Esophagus mucosa (tissue), 1 donor: ENCODE measurements around the gene HPSE2. TPM values are rescaled to one million over a fixed set of nuclear protein-coding genes. Genes with fewer than 3 reads are reported as not detected.

Experiments
- ATAC-seq: fragments of 200-7000 bp; cut with Tn5 transposase; one replicate; pipeline ENCODE4 v1.9.1; 2020
- total RNA-seq: library from RNA; stranded (reverse); gene quantifications from one replicate; pipeline ENCODE4 v1.2.4, GENCODE V29; 2023
- donor health status: DM: yes; HTN: yes; CAD: no.

The HPSE2 gene
- total RNA-seq, 1 donor from 2014 or later = 0.20 TPM

DNA sequence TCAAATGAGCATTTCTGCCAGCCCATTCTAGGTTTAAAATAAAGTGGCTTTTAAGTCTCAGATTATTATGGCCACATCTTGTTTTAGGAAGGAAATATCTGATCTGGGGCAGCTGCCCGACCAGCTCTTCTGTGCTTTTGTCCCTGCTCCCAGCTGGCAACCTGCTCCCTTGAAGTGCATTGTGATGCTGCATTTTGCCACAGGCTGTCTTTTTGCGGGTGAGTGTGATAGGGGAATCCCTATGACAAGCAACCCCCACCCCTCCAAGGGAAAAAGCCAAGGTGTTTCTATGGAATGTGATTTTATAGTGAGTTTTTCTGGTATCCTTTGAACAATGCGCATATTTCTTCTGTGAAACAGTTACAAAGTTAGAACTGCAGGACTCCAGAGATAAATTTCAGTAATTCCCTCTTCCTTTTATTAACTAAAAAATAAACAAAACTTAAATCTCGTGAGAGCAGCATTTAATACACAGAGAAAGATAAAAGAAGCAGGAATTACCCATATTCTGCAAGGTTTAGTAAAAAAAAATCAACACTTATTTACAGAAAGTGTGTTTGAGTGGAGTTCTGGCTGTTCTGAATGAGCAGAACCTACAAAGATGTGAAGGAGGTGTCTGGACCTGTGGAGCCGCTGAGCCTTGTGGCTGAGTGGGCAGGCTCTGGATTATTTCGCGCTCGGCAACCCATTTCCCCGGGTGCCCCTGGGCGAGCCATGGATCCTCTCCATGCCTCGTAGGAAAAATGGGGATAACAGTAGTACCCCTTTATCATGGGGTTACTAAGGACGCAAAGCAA lies 778.8 kb downstream of the HPSE2 start:
- ATAC-seq = no peak

DNA sequence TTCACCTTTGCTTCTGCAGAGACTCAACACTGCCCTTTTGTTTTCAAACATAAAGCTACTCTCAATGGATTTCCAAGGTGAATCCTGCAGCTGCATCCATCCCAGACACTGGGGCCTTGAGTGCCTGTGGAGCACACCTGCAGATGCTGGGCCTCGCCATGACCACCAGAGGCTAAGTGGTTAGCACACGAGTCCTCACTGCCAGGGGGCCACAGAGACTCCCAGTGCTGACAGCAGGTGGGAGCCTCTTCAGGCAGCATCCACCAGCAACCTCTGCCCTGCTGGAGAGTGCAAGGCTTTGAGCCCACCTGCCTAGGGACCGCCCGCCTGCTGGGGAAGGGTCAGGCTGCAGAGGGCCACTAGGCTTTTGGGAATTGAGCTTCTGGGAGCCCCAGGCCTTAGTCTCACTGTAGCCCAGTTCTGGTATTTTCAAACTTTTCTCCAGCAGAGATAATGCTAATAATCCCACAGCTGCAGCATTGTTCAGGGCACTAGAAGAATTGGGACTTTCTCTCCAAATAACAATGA lies 779.5 kb downstream of the HPSE2 start:
- no peak for ATAC-seq

DNA sequence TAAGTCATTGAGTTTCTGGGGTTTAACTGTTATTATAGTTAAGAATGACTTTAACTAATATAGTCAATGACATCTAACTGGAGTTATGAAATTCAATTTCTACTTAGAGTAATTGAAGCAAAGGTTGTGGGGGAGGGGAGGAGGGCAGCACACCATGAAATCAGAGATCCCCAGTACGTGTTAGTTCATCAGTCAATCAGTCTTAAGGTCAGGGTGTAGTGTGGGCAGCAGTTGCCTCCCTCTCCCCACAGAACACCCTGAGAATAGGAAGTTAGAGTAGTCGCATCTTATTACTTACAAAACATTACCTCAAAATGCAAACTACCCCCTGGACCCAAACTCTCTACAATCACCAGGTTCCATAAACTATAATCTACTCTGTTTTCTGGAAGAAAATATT lies 781.9 kb downstream of the HPSE2 start:
- ATAC-seq = no peak

DNA sequence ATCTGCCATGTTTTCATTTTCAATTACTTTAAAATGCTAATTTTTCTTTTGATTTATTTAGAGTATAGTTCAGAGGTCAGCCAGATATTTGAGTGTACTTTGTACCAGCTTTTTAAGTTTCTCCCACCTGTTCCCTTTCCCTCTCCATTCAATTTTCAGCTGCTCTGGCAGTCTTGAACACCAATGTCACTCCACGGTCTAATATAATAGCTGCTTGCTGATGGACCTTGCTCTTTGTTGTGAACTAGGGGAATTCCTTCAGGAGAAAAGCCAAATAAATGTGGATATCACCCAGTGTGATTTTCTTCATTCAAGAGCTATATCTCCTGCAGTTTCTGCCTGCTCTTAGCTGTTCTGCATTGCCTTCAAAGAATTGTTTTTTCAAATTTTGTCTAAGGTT lies 785.0 kb downstream of the HPSE2 start:
- no peak for ATAC-seq

DNA sequence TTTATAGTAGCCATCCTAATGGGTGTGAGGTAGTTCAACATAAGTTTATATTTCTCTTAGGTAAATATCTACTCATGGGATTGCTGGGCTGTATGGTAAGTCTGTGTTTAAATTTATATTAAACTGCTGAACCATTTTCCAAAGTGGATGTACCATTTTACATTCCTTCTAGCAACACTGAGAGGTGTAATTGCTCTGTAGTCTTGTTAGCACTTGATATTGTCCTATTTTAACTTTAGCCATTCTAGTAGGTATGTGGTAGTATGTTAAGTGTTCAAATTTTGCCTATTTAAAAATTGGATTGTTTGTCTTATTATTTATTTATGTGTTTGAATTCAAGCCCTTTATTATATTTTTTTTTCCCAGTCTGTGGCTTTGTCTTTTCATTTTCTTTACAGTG lies 786.4 kb downstream of the HPSE2 start:
- no peak for ATAC-seq

DNA sequence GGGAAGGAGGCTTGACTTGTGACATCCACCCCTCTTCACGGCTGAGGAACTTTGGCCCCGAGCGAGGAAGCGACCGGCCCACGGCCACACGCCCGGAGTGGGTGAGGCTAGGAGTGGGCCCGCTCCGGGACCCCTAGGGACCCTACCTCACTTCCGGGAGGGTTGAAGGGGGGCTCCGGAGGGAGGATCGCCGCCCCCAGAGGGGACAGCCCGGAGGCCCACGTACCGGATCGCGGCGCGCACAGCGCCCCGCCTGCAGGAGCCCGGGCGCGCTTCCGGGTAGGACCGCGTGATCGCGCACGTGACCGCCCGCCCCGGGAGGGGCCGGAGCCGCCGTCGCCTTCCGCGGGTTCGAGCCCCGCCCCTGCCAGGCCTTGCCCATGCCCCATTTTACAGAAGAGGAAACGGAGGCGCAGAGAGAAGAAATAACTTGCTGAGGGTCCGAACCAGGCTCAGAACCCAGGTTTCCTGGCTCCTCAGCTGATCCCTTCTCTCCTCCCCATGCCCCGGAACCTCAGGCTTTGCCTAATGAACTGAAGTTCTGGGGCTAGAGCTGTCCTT lies 788.9 kb downstream of the HPSE2 start, which contains the start of gene HPS1:
Gene HPS1, minus strand, starts transcription at position 275 of the 561 bp plus-strand sequence. CDS start 3,695 bp downstream, outside the sequence.
- ATAC-seq = peak; percentile 95

DNA sequence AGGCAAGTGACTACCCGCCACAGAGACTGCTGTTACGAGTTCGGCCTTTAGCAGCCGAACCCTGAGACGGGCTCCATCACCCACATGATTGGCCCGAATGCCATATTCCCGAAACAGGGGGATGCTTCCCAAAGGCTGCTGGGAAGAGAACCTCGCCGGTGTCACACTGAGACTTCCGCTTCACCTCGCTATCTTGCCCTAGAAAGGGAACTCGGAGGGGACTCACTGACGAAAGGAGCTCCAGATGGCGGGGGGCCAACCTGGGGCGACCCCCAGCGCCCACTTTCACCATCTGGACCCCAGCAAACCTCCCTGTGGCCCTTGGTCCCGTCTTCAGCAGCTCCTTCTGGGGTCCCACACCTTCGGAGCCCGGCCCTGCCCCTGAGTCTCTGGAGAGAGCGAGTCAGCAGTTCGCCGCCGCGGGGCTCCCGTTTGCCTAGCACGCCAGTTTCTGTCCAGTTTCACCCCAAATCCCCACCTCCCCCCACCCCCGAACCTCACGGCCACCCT lies 789.4 kb downstream of the HPSE2 start:
- ATAC-seq = peak; percentile 35

DNA sequence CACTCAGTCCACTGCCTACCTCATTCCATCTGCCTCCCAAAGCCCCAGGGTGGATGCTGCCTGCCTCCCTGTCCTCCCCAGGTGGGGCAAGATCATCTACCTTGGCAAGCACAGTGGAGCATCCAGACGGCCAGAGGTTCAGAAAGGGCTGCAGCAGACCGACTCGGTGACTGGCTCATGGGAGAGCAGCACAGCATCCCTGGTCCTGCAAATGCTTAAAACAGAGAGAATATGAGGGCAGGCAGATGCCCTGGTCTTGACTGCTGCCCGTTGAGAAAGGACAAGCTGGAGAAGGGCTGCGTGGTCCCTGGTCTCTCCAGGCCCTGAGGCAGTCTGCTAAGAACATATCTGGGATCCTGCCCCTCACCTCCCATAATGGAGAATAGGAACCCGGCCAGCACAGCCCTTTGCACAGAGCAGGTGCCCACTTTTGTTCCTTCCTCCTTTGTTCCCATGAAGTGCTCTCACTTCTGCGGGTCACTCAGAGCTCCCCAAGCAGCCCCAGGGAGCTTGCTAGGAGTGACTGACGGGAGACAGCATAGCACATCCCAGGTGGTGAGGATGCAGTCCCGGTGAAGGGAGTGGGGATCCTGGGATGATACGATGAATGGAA lies 790.3 kb downstream of the HPSE2 start:
- ATAC-seq = no peak

DNA sequence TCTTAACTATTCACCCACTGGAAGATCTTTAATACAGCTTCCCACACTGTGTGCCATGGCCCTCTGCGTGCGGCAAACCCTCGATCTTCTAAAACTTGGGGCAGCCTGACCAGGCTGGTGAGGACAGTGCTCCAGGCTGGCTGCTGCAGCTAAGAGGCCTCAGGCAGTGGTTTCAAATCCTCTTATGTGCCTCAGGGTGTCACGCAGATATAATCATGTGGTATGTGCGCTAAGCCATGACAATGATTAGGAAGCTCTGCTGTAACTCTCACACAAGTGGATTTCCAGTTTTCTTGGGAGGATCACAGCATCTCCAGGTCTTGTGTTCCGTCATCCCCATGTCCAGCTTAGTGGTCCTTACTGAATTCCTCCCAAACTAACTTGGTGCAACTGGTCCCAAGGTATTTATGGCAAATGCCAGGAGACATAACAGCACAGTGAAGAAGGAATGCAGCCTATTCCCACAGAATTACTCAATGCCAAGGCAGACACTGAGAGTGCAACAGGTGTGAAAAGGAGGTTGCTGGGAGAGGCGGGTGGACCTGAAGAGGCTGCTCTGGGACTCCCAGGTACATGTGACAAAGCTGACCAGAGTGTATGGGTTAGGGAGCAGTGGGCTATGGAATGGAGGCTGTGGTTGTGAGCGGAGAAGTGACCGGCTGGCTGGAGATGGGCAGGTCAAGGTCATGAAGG lies 791.2 kb downstream of the HPSE2 start:
- ATAC-seq = no peak

DNA sequence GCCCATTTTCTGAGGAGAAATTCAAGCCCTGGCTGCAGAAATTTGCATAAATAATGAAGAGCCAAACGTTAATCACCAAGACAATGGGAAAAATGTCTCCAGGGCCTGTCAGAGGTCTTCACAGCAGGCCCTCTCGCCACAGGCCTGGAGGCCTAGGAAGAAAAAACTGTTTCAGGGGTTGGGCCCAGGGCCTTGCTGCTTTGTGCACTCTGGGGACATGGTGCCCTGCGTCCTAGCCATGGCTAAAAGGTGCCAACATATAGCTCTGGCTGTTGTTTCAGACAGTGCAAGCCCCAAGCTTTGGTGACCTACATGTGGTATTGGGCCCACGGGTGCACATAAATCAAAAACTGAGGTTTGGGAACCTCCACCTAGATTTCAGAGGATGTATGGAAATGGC lies 796.9 kb downstream of the HPSE2 start:
- no peak for ATAC-seq

DNA sequence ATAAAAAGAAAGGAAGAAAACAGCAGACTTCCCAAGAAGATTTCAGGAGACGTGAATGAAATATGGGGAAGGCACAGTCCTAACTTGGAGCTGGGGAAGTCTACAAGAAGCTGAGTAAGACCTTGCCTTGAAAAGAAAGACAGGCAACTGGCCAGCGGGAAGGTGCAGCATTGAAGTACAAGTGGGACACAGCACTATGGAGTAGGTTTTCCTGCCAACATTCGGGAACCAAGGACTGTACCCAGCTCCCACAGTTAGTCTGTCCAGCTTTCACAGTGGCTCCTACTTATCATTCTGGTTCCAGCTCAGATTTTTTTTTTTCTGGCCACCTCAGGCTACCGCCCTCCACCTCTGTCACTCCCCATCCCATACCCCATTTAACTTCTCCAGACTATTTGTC lies 798.9 kb downstream of the HPSE2 start:
- no peak for ATAC-seq

DNA sequence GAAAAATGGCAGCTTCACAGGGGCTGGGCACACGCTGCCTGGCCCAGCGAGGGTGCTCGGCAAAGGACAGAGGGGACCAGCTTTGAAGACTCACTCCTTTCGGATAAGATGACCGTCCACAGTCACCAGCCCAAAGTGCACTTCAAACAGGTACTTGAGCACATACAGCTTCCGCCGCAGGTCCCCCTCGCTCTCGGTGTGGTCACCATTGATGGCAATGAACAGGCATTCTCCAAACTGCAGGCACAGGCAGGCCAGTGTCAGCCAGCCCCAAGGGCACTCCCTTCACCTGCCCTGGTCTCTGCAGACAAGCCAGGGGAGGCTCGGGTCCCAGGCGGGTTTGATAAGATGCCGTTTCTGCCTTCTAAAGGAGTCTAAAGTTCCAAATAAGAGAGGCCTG lies 800.5 kb downstream of the HPSE2 start:
- ATAC-seq = no peak

DNA sequence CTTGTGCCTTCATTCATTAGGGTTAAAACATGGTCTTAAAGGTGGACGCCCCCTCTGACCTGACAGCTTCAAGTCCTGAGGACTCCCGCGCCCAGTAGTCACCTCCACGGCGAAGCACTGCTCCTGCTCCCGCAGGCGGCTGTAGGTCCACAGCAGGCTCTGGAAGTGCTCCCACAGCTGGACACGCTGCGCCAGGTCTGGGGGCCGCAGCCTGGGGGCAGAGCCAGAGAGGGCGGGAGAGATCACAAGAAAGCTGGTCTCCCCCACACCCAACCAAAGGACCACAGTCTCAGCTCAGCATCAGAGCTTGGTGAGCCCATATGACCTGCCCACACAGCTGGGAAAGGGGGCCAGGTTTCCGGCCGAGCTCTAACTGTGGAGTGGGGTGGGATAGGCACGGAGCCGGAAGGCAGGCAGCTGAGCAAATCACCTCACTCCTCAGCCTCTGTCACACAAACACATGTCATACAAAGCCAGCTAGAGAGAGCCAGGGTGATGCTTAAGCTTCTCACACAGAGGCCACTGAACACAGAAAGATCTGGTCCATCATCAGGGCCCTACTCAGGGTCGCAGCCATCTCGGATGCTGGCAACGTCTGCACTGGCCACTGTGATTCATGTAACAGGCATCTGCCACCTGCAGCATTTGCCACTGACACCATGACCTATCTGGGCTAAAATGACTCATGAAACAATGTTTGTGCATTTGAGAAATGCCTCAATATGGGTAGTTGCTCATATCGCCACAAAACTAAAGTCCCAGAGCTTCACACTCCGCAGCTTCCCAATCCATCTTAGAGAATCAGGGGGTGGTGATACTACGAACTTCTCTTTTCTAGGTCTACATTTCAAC lies 801.5 kb downstream of the HPSE2 start:
- ATAC-seq = no peak

DNA sequence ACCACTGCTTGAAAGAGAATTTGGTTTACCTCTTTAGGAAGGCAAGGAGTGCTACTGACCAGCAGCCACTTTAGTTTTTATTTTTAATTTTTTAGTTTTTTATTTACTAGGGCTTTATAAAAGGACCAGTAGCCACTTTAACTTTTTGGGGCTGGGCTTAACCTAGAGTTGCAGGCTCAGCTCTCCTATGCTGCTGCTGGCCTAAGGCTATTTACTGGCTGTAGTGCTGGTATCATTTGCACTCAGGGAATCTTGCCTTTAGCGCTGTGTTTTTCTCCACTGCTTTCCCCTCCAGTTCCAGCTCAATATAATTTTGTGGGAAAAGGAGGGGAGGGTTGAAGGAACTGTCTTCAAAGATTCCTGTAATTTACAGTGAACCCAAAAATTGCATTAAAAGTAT lies 802.3 kb downstream of the HPSE2 start:
- ATAC-seq = no peak

DNA sequence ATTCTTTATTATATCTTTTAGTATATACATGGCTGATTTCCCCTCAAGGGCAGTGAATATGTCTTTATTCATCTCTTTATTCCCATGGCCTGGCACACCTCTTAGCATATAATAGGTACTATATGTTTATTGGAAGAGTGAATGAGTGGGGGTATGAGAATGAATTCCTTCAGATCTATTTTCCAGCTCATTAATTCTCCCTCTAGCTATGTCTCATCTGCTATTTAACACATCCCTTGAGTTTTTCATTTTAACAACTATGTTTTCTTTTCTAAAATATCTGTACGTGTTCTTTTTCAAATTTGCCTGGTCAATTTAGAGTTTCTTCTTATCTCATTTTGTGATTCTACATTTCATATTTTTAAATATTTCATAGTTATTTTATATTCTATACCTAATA lies 803.3 kb downstream of the HPSE2 start:
- no peak for ATAC-seq

DNA sequence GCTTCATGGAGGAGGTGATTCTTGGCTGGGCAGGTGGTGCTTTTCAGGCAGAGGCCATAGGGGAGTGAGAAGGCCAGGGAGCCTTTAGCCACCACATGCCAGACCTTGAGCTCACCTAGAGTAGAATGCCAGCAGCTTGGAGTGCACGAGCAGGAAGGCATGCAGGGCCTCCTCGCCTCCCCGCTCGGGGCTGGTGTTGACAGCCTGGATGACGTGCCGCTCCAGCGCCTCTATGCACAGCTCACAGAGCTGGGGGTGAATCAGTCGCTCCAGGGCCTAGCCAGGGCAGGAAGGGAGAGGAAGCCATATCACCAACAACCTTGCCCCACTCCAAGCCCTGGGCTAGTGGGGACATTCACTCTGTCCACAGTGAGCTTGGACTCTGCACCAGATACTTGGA lies 804.6 kb downstream of the HPSE2 start:
- ATAC-seq = peak; percentile 24

DNA sequence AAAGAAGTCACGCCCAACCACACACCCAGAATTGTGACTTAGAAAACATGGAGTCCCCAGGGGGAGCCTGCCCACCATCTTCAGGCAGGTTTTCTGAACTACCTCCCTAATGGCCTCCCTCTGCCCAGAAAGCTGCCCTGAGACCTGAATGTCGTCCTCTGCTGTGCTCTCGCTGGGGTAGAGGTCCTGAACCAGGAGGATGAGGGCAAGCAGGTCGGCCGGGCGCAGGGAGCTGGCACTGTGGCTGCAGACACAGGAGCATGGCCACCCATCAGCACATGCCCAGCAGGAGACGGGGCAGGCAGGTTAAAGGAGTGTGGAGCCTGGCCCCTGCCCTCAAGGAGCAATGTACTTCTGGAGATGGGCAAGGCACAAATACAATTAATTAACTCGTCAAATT lies 805.2 kb downstream of the HPSE2 start:
- no peak for ATAC-seq

DNA sequence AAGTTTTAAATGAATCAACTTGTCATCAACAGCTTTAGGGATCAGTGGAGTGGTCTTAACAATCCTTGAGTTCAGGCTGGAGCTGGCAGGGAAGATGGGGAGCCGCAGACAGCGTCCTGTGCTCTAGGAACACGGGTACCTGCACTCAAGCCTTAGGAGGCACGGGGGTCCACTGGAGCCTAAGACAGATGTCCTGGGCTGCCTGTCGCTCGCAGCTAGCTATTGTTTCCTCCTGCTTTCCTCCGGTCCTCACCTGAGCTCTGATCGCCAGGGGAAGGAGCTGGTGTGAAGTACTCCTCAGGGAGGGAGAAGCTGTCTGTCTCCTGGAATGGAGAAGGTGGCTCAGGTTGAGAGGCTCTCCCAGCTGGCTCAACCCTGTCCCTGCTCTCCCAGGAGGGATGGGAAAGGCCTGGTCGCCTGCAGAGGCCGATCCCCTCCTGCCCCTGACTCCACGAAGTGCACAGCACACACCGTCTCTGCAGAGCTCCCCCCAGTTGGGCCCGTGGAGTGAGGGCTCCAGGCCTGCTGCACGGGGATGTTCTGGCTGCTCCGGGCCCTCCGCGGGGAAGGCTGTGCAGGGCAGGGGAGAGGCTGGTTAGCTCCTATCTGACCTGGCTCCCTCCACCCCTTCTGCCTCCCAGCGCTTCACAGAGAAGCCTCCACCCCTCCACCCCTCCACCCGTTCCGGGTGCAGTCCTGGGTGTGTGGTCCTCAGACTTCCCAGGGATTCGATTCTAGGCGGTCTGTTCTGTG lies 806.2 kb downstream of the HPSE2 start:
- ATAC-seq = no peak

DNA sequence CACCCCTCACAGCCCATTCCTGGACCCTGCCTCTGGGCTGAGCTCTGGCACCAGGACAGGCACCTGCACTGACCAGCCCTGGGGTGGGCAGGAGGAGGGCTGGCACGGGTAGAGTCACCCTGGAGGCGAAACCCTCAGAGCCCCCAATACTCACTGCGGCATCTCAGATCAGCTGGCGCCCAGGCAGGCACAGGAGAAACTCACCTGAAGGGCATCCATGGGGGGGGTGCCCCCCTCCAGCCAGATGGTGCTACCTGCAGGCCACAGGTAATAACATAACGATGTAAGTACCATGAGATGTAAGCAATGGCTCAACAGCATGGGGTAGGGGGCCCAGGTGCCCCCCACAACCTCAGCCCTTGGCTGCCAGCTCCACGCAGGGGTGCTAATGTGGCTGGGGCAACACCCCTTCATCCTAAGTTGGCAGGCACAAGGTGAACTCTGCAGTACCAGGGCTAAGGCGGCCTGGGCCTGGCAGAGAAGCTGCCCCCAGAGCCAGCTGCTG lies 808.6 kb downstream of the HPSE2 start:
- no peak for ATAC-seq

DNA sequence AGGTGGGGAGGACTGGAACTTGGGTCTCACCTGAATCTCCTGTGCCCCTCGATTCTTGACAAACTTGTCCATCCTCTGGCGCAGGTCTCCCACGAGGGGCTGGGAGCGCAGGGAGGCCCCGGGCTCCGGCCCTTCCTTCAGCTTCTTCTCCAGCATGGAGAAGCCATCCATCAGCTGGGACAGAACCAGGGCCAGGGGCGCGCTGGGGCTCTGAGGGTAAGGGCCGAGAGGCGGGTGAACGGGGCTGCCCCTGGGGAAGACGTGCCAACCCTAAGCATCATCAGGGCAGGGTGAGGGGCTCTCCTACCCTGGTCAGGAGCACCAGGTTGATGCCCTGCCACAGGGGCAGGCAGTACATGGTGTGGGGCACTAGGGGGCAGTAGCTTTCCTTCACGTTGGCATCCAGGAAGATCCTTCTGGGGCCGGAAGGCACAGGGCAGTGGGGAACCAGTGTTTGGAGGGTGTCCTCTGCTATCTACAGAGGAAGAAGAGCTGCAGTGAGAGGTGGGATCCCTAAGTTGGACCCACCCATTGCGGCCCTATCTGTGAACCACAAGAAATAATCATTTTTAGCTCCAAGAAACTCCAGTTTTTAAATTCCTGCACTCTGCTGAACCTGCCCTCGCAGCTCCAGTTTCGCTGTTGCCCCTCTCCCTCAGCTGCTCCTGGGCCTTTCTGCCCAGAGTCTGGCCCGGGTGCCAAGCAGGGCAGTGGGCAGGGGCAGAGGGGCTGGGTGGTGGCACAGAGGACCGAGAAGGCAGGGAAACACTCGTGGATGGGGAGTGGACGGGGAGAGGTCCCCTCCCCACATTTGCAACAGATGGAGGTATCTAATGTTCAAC lies 809.9 kb downstream of the HPSE2 start:
- peak; percentile 51 for ATAC-seq
